ENCODE data around the gene MCL1.
"Not testable (repeated sequence)": the region's sequence is repeated elsewhere in the genome, so short reads cannot be mapped to it uniquely, and the experiment has no call there.

Gene MCL1

DNA sequence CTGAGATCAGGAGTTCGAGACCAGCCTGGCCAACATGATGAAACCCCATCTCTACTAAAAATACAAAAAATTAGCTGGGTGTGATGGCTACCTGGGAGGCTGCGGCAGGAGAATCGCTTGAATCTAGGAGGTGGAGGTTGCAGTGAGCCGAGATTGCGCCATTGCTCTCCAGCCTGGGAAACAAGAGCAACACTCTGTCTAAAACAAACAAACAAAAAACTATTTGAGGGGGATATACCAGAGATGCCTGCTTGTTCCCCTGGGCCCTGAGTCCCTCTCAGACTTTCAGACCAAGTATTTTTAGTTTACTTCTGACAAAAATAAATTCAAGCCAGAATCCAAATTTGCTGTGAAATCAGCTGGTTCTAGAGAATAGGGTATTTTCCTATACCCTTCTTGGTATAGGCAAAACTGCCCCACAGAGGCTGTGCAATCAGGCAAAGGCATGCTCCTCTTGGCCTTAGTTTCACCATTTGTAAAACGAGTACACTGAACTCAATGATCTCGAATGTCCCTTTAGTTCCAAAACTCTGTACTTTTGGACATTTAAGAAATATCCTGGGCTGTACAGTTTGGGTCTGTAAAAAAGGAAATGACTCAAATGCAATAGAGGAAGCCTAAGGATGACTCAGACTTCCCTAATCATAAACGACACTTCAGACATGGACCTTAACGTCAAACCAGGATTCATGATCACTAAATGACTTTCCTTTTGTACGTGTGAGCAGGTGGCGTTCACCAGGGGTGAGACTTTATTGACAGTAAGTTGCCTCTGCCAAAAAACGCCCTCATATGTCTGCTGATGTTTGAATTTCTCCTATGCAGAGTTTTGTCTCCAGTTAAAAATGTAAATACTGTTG lies 33.9 kb upstream of the MCL1 start:
- in situ Hi-C loops (cut with HindIII; ENCODE audit: low pct_unique_long_range_greater_than_20kb, low sequenced_read_pairs): no loop called here
- DNase-seq (ENCODE audit: low read depth in 1 of 2, low spot score in 1 of 2): no peak
- TF ChIP-seq JUND (IDR thresholded peaks at IDR 0.05; ENCODE audit: low read depth): no peak

GRCh38 chr1:150612014-150612345 lies 32.6 kb upstream of the MCL1 start:
- no peak for TF ChIP-seq JUND (IDR thresholded peaks at IDR 0.05; ENCODE audit: low read depth)
- DNase-seq (ENCODE audit: low read depth in 1 of 2, low spot score in 1 of 2): no peak
- in situ Hi-C loops (cut with HindIII; ENCODE audit: low pct_unique_long_range_greater_than_20kb, low sequenced_read_pairs): no loop called here

DNA sequence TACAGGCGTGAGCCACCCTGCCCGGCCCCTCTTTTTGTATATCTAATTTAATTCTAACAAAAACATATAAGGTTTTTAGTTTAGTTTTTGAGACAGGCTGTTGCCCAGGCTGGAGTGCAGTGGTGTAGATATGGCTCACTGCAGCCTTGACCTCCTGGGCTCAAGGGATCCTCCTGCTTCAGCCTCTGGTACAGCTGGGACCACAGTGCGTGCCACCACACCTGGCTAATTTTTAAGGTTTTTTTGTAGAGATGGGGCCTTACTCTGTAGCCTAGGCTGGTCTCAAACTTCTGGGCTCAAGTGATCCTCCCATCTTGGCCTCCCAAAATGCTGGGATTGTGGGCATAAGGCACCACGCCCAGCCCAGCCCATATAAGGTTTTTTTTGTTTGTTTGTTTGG lies 31.2 kb upstream of the MCL1 start:
- in situ Hi-C loops (cut with HindIII; ENCODE audit: low pct_unique_long_range_greater_than_20kb, low sequenced_read_pairs): no loop called here
- DNase-seq (ENCODE audit: low read depth in 1 of 2, low spot score in 1 of 2): no peak
- TF ChIP-seq JUND (IDR thresholded peaks at IDR 0.05; ENCODE audit: low read depth): no peak

- no peak for DNase-seq (ENCODE audit: low read depth in 1 of 2, low spot score in 1 of 2)
- no peak for TF ChIP-seq JUND (IDR thresholded peaks at IDR 0.05; ENCODE audit: low read depth)
- in situ Hi-C loops (cut with HindIII; ENCODE audit: low pct_unique_long_range_greater_than_20kb, low sequenced_read_pairs): no loop called here
Observed at GRCh38 chr1:150609732-150610131, 30.3 kb upstream of the MCL1 start.

- DNase-seq (ENCODE audit: low read depth in 1 of 2, low spot score in 1 of 2): no peak
- no peak for TF ChIP-seq JUND (IDR thresholded peaks at IDR 0.05; ENCODE audit: low read depth)
- in situ Hi-C loops (cut with HindIII; ENCODE audit: low pct_unique_long_range_greater_than_20kb, low sequenced_read_pairs): no loop called here
Observed at GRCh38 chr1:150606463-150607142, 27.2 kb upstream of the MCL1 start.

DNA sequence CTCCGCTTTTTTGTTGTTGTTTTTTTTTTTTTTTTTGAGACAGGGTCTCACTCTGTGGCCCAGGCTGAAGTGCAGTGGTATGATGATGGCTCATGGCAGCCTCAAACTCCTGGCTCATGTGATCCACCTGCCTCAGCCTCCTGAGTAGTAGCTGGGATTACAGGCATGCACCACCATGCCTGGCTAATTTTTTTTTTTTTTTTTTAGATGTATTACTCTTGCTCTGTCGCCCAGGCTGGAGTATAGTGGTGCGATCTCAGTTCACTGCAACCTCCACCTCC lies 26.0 kb upstream of the MCL1 start:
- DNase-seq (ENCODE audit: low read depth in 1 of 2, low spot score in 1 of 2); in situ Hi-C loops (cut with HindIII; ENCODE audit: low pct_unique_long_range_greater_than_20kb, low sequenced_read_pairs): not testable (repeated sequence)

DNA sequence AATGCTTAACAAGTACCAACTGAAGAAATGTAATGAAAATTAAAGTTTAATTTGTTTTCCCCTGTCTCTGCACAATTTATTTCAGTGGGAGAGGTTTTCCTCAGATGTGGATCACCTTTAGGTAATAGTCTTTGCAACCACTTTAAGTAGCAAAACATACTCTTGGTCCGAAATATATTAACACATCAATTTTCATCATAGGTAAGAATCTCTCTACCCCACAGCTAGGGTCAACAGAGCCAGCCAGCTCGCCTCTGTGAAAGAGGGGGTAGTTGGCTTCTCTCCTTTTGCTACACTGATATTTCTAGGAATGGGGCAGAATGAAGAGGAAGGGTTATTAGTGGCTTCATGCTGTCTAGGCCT lies 24.8 kb upstream of the MCL1 start:
- no peak for TF ChIP-seq JUND (IDR thresholded peaks at IDR 0.05; ENCODE audit: low read depth)
- in situ Hi-C loops (cut with HindIII; ENCODE audit: low pct_unique_long_range_greater_than_20kb, low sequenced_read_pairs): no loop called here
- DNase-seq (ENCODE audit: low read depth in 1 of 2, low spot score in 1 of 2): no peak

DNA sequence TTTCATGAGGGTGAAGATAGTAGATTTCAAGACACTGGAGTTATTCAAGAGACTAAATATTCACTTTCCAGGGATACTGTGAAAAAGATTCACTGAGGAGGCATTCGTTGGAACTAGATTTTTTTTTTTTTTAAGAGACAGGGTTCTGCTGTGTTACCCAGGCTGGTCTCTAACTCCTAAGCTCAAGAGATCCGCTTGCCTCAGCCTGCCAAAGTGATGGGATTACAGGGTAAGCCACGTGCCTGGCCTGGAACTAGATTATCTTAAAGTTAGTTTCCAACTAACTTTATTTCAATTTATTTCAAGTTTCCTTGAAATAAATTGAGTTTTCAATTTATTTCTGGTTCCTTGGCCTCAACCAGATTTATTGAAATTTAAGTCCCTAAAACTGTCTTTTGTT lies 24.3 kb upstream of the MCL1 start:
- in situ Hi-C loops (cut with HindIII; ENCODE audit: low pct_unique_long_range_greater_than_20kb, low sequenced_read_pairs): no loop called here
- DNase-seq (ENCODE audit: low read depth in 1 of 2, low spot score in 1 of 2): no peak
- TF ChIP-seq JUND (IDR thresholded peaks at IDR 0.05; ENCODE audit: low read depth): no peak

GRCh38 chr1:150602372-150602771 lies 23.0 kb upstream of the MCL1 start:
- in situ Hi-C loops (cut with HindIII; ENCODE audit: low pct_unique_long_range_greater_than_20kb, low sequenced_read_pairs): not testable (repeated sequence)

GRCh38 chr1:150601540-150601939 lies 22.1 kb upstream of the MCL1 start:
- no peak for TF ChIP-seq JUND (IDR thresholded peaks at IDR 0.05; ENCODE audit: low read depth)
- in situ Hi-C loops (cut with HindIII; ENCODE audit: low pct_unique_long_range_greater_than_20kb, low sequenced_read_pairs): no loop called here
- no peak for DNase-seq (ENCODE audit: low read depth in 1 of 2, low spot score in 1 of 2)

More at GRCh38 chr1:150602372-150602771, 23.0 kb upstream of the MCL1 start:
- not testable (repeated sequence) for DNase-seq (ENCODE audit: low read depth in 1 of 2, low spot score in 1 of 2)

GRCh38 chr1:150598346-150598745 lies 18.9 kb upstream of the MCL1 start:
- DNase-seq (ENCODE audit: low read depth in 1 of 2, low spot score in 1 of 2); in situ Hi-C loops (cut with HindIII; ENCODE audit: low pct_unique_long_range_greater_than_20kb, low sequenced_read_pairs): not testable (repeated sequence)

DNA sequence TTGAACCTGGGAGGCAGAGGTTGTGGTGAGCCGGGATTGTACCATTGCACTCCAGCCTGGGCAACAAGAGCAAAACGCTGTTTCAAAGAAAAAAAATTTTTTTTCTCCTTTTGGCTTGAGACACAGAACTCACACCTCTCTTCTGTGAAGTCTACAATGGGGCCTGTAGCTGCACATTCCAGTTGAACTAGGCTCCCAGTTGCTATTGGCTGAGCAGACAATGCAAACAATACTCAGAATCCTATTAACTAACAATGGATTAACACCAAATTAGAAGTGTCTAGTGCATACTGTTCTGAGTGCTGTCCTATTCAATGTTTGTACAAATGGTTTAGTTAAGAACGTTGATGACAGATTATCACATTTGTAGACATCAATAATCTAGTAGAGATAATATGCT lies 17.6 kb upstream of the MCL1 start:
- peak in 1 of 2 experiments; percentile 28 for DNase-seq (ENCODE audit: low read depth in 1 of 2, low spot score in 1 of 2)
- no peak for TF ChIP-seq JUND (IDR thresholded peaks at IDR 0.05; ENCODE audit: low read depth)
- in situ Hi-C loops (cut with HindIII; ENCODE audit: low pct_unique_long_range_greater_than_20kb, low sequenced_read_pairs): no loop called here

- no peak for TF ChIP-seq JUND (IDR thresholded peaks at IDR 0.05; ENCODE audit: low read depth)
- no peak for DNase-seq (ENCODE audit: low read depth in 1 of 2, low spot score in 1 of 2)
- in situ Hi-C loops (cut with HindIII; ENCODE audit: low pct_unique_long_range_greater_than_20kb, low sequenced_read_pairs): no loop called here
Observed at GRCh38 chr1:150596095-150596892, 16.9 kb upstream of the MCL1 start.

Measured in T47D (cell line).